Liver (tissue), 9 donors: ENCODE measurements around the gene SPDYE4. TPM values are rescaled to one million over a fixed set of nuclear protein-coding genes. Genes with fewer than 3 reads are reported as not detected.

Experiments used
- DNase-seq: peaks from one replicate; pipeline ENCODE4 v3.0.0-alpha.2; 2017; ENCODE audit warnings: low spot score
- H3K27ac ChIP-seq, 2 donors: one replicate each; pipeline ENCODE4 v1.7.0; 2013; ENCODE audit warnings: inconsistent platforms in 2 of 2, low read length in 2 of 2, control low read depth in 1 of 2, low read depth in 1 of 2, mild to moderate bottlenecking in 1 of 2
- H3K27me3 ChIP-seq, 4 donors: one replicate each; pipeline versions ENCODE4 v1.6.1 to v1.7.0; 2013; ENCODE audit warnings: low read length in 3 of 4, inconsistent platforms in 1 of 4, mild to moderate bottlenecking in 1 of 4, moderate library complexity in 1 of 4; ENCODE audit not compliant: control insufficient read depth in 4 of 4, insufficient read depth in 4 of 4
- H3K36me3 ChIP-seq, 4 donors: one replicate each; pipeline versions ENCODE4 v1.6.1 to v1.7.0; 2013; ENCODE audit warnings: low read length in 3 of 4, mild to moderate bottlenecking in 3 of 4, low read depth in 1 of 4, moderate library complexity in 1 of 4; ENCODE audit not compliant: control insufficient read depth in 4 of 4, insufficient read depth in 3 of 4
- H3K4me1 ChIP-seq, 4 donors: one replicate each; pipeline versions ENCODE4 v1.6.1 to v1.7.0; 2013; ENCODE audit warnings: low read length in 3 of 4, mild to moderate bottlenecking in 3 of 4, moderate library complexity in 1 of 4; ENCODE audit not compliant: control insufficient read depth in 4 of 4, insufficient read depth in 4 of 4
- H3K4me3 ChIP-seq, 3 donors: one replicate each; pipeline versions ENCODE4 v1.6.1 to v1.7.0; 2013; ENCODE audit warnings: low read length in 3 of 3, control low read depth in 1 of 3, low read depth in 1 of 3, mild to moderate bottlenecking in 1 of 3
- H3K9ac ChIP-seq, 2 donors: one replicate each; pipeline ENCODE4 v1.7.0; 2013; ENCODE audit warnings: low read length in 2 of 2, mild to moderate bottlenecking in 2 of 2, moderate library complexity in 2 of 2, control low read depth in 1 of 2, low read depth in 1 of 2
- H3K9me3 ChIP-seq, 4 donors: one replicate each; pipeline versions ENCODE4 v1.6.1 to v1.7.0; 2013; ENCODE audit warnings: low read length in 3 of 4; ENCODE audit not compliant: control insufficient read depth in 4 of 4
- ATF3 ChIP-seq: IDR thresholded peaks from 2 replicates; pipeline ENCODE4 v1.6.1; 2016; ENCODE audit warnings: antibody characterized with exemption
- EGR1 ChIP-seq, 2 donors: IDR thresholded peaks; 2 replicates each; pipeline ENCODE4 v1.6.1; 2016 to 2018; ENCODE audit warnings: antibody characterized with exemption in 2 of 2, low read depth in 2 of 2
- FOXA1 ChIP-seq: IDR thresholded peaks from 2 replicates; pipeline ENCODE4 v1.6.1; 2016; ENCODE audit warnings: antibody characterized with exemption
- FOXA2 ChIP-seq: IDR thresholded peaks from 2 replicates; pipeline ENCODE4 v1.6.1; 2016; ENCODE audit warnings: antibody characterized with exemption
- GABPA ChIP-seq, 2 donors: IDR thresholded peaks in 1 of 2; conservative IDR thresholded peaks in 1 of 2; 2 replicates each; pipeline ENCODE4 v1.6.1; 2016; ENCODE audit warnings: antibody characterized with exemption in 2 of 2, mild to moderate bottlenecking in 1 of 2, moderate library complexity in 1 of 2
- HNF4A ChIP-seq, 2 donors: conservative IDR thresholded peaks; 2 replicates each; pipeline ENCODE4 v1.6.1; 2016; ENCODE audit warnings: antibody characterized with exemption in 2 of 2, mild to moderate bottlenecking in 2 of 2
- HNF4G ChIP-seq: IDR thresholded peaks from 2 replicates; pipeline ENCODE4 v1.6.1; 2016; ENCODE audit warnings: antibody characterized with exemption
- JUND ChIP-seq, 2 donors: IDR thresholded peaks; 2 replicates each; pipeline ENCODE4 v1.6.1; 2016; ENCODE audit warnings: antibody characterized with exemption in 2 of 2
- NR2F2 ChIP-seq: IDR thresholded peaks from 2 replicates; pipeline ENCODE4 v1.6.1; 2016; ENCODE audit warnings: antibody characterized with exemption
- RAD21 ChIP-seq, 2 donors: IDR thresholded peaks; 2 replicates each; pipeline ENCODE4 v1.6.1; 2016; ENCODE audit warnings: antibody characterized with exemption in 2 of 2, mild to moderate bottlenecking in 2 of 2
- REST ChIP-seq: IDR thresholded peaks from 2 replicates; pipeline ENCODE4 v1.6.1; 2016; ENCODE audit warnings: antibody characterized with exemption, mild to moderate bottlenecking
- RXRA ChIP-seq, 2 donors: IDR thresholded peaks; 2 replicates each; pipeline ENCODE4 v1.6.1; 2017 to 2018; ENCODE audit warnings: antibody characterized with exemption in 2 of 2, mild to moderate bottlenecking in 1 of 2
- SP1 ChIP-seq: IDR thresholded peaks from 2 replicates; pipeline ENCODE4 v1.6.1; 2018; ENCODE audit warnings: antibody characterized with exemption, mild to moderate bottlenecking
- TAF1 ChIP-seq: conservative IDR thresholded peaks from 2 replicates; pipeline ENCODE4 v1.6.1; 2016; ENCODE audit warnings: antibody characterized with exemption, mild to moderate bottlenecking
- YY1 ChIP-seq: IDR thresholded peaks from 2 replicates; pipeline ENCODE4 v1.6.1; 2016; ENCODE audit warnings: antibody characterized with exemption, mild to moderate bottlenecking
- WGBS: extraction: QIAGEN DNeasy Blood & Tissue Kit; methylation state at CpG from one replicate; pipeline ENCODE4 v1.1.7; 2013; 5-methylcytosine and 5-hydroxymethylcytosine counted together
- polyA plus RNA-seq, 2 donors: library from polyadenylated mRNA; stranded (reverse) in 1 of 2; unstranded in 1 of 2; fragments of 200-250 nt in 1 of 2; fragments of >200 nt in 1 of 2; fragmentation: Nextera tagmentation in 1 of 2; extraction: Ambion mirVana in 1 of 2; gene quantifications; one replicate each; pipeline versions ENCODE4 v1.2.1 to v1.2.3, GENCODE V29; 2013 to 2015
- total RNA-seq, 2 donors: library from RNA; depleted of rRNA; stranded (reverse); fragments of >200 nt; gene quantifications; one replicate each; pipeline ENCODE4 v1.2.3, GENCODE V29; 2014
- TF ChIP-seq, protein P1 (sequence below): IDR thresholded peaks from 2 replicates; pipeline ENCODE4 v1.6.1; 2016; ENCODE audit warnings: antibody characterized with exemption
- TF ChIP-seq, protein P2 (sequence below): IDR thresholded peaks from 2 replicates; pipeline ENCODE4 v1.6.1; 2016; ENCODE audit warnings: antibody characterized with exemption
- TF ChIP-seq, protein P3 (sequence below): fragments of 150-350 bp; IDR thresholded peaks from 2 replicates; pipeline ENCODE4 v1.5.1; 2017; ENCODE audit warnings: improper control_type of control experiment, low read depth, low read length; ENCODE audit not compliant: missing input control
- donor health status: healthy.
- donor health status: healthy.
- donor health status: healthy.
- donor health status: healthy.
- donor health status: healthy.

The SPDYE4 gene
- total and polyA plus RNA-seq, 4 donors: not detected

GRCh38 chr17:8776248-8776647 is 17.9 kb upstream of the SPDYE4 start:
- Histone ChIP-seq H3K27me3 (no peaks in the 10 kb centered on the region), H3K36me3 (no peaks in the 10 kb centered on the region), H3K9me3 (no peaks in the 10 kb centered on the region), H3K4me1 (no peaks in the 10 kb centered on the region), H3K27ac (no peak overlapping the region), H3K4me3 (no peak overlapping the region), H3K9ac (no peak overlapping the region)
- TF ChIP-seq, protein P1, sequence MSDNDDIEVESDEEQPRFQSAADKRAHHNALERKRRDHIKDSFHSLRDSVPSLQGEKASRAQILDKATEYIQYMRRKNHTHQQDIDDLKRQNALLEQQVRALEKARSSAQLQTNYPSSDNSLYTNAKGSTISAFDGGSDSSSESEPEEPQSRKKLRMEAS: no peak
- TF ChIP-seq TAF1 (no peak), YY1 (no peak), NR2F2 (no peak), RAD21 (IDR thresholded peaks at IDR 0.05) (no peak), ATF3 (no peak), FOXA2 (no peak), GABPA (IDR thresholded peaks at IDR 0.05 in 1 of 2, conservative IDR thresholded peaks at IDR 0.05 in 1 of 2) (no peak), FOXA1 (no peak), HNF4A (conservative IDR thresholded peaks at IDR 0.05) (no peak), HNF4G (no peak)
- TF ChIP-seq, protein P2, sequence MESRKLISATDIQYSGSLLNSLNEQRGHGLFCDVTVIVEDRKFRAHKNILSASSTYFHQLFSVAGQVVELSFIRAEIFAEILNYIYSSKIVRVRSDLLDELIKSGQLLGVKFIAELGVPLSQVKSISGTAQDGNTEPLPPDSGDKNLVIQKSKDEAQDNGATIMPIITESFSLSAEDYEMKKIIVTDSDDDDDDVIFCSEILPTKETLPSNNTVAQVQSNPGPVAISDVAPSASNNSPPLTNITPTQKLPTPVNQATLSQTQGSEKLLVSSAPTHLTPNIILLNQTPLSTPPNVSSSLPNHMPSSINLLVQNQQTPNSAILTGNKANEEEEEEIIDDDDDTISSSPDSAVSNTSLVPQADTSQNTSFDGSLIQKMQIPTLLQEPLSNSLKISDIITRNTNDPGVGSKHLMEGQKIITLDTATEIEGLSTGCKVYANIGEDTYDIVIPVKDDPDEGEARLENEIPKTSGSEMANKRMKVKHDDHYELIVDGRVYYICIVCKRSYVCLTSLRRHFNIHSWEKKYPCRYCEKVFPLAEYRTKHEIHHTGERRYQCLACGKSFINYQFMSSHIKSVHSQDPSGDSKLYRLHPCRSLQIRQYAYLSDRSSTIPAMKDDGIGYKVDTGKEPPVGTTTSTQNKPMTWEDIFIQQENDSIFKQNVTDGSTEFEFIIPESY: no peak
- DNase-seq: no peak

DNA sequence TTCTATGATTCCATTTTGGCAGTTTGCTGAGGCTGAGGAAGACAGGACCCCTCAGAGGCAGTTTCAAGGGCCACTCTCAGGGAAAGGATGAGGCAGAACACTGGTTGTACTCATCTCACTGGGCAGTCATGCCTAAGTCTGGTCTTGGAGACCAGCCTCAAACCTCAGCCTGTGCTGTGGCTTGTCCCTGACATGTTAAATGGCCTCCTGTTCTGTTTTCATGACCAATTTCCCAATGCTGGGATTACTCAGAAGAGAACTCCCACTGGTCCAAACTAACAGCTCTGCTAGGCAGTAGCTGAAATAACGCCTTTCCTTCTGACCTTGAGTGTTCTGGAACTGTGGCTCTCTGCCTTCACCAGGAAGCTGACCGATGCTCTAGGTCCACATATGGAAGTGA is 8.4 kb upstream of the SPDYE4 start:
- no peaks in the 10 kb centered on the region for H3K4me1 ChIP-seq
- H3K9ac ChIP-seq: no peak overlapping the region
- no peaks in the 10 kb centered on the region for H3K27me3 ChIP-seq
- TF ChIP-seq, protein P2: no peak
- TF ChIP-seq GABPA (IDR thresholded peaks at IDR 0.05 in 1 of 2, conservative IDR thresholded peaks at IDR 0.05 in 1 of 2) (no peak), NR2F2 (no peak), FOXA2 (no peak)
- H3K9me3 ChIP-seq: no peaks in the 10 kb centered on the region
- DNase-seq: no peak
- H3K36me3 ChIP-seq: no peaks in the 10 kb centered on the region
- no peak overlapping the region for H3K4me3 ChIP-seq
- no peak overlapping the region for H3K27ac ChIP-seq
- WGBS: 82% methylated on average over 2 of the region's 2 CpGs

DNA sequence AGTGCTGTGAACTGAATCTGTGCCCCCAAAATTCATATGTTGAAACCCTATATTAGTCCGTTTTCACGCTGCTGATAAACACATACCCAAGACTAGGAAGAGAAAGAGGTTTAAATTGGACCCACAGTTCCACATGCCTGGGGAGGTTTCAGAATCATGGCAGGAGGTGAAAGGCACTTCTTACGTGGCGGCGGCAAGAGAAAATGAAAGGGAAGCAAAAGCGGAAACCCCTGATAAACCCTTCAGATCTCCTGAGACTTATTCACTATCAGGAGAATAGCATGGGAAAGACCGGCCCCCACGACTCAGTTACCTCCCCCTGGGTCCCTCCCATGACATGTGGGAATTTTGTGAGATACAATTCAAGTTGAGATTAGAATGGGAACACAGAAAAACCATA is 3.7 kb upstream of the SPDYE4 start:
- Histone ChIP-seq H3K4me1 (no peaks in the 10 kb centered on the region), H3K4me3 (no peak overlapping the region), H3K9ac (no peak overlapping the region), H3K9me3 (no peaks in the 10 kb centered on the region), H3K36me3 (no peaks in the 10 kb centered on the region), H3K27me3 (no peaks in the 10 kb centered on the region), H3K27ac (no peak overlapping the region)
- DNase-seq: no peak
- WGBS: 84% methylated on average over 8 of the region's 8 CpGs
- TF ChIP-seq HNF4A (conservative IDR thresholded peaks at IDR 0.05): no peak
- no peak for TF ChIP-seq HNF4G
- TF ChIP-seq REST: no peak
- TF ChIP-seq, protein P3, sequence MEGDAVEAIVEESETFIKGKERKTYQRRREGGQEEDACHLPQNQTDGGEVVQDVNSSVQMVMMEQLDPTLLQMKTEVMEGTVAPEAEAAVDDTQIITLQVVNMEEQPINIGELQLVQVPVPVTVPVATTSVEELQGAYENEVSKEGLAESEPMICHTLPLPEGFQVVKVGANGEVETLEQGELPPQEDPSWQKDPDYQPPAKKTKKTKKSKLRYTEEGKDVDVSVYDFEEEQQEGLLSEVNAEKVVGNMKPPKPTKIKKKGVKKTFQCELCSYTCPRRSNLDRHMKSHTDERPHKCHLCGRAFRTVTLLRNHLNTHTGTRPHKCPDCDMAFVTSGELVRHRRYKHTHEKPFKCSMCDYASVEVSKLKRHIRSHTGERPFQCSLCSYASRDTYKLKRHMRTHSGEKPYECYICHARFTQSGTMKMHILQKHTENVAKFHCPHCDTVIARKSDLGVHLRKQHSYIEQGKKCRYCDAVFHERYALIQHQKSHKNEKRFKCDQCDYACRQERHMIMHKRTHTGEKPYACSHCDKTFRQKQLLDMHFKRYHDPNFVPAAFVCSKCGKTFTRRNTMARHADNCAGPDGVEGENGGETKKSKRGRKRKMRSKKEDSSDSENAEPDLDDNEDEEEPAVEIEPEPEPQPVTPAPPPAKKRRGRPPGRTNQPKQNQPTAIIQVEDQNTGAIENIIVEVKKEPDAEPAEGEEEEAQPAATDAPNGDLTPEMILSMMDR: no peak
- no peak for TF ChIP-seq RAD21 (IDR thresholded peaks at IDR 0.05)
- no peak for TF ChIP-seq FOXA2
- no peak for TF ChIP-seq SP1
- no peak for TF ChIP-seq RXRA (IDR thresholded peaks at IDR 0.05)
- no peak for TF ChIP-seq GABPA (IDR thresholded peaks at IDR 0.05 in 1 of 2, conservative IDR thresholded peaks at IDR 0.05 in 1 of 2)
- no peak for TF ChIP-seq YY1
- TF ChIP-seq JUND (IDR thresholded peaks at IDR 0.05): no peak
- no peak for TF ChIP-seq ATF3
- TF ChIP-seq NR2F2: no peak
- TF ChIP-seq FOXA1: no peak
- no peak for TF ChIP-seq EGR1 (IDR thresholded peaks at IDR 0.05; ENCODE audit: low read depth in 2 of 2)
